TTC549 (cell line): ENCODE data around the gene CHSY3.
"Not testable (repeated sequence)": the region's sequence is repeated elsewhere in the genome, so short reads cannot be mapped to it uniquely, and the experiment has no call there.

ENCODE experiments used
- FAIRE-seq: peaks from 2 replicates; lab custom pipeline; 2012; peaks lifted over from hg19 to GRCh38; lab: Jason Lieb, UNC

CHSY3 gene

DNA sequence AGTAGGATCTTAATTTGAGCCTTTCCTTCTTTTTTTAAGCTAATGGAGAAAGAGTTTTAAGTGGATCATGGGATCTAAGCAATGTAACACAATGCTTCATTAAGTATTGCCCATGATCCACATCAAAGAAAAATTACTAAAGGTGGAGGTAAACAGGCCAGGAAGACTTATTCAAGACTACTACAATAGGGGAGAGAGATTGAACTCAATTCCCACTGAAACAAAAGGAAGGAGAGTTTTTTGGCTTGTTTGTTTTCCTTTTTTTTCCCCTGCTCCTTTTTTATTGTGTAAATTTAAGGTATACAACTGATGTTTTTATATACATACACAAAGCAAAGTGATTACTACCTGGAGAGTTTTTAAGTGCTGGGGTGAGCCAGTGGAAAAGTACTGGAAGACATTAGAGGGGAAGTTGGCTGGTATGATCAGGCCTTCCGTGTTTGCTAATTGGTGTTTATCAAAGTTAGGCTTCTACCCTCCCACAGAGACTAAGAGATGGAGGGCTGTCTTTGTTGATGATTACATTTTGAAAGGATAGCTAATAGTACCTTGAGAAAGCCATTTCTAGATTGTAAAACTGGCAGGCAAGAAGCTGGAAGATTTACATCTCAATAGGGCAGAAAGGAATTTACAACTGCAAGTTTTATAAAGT lies 262.7 kb downstream of the CHSY3 start:
- no peak for FAIRE-seq

DNA sequence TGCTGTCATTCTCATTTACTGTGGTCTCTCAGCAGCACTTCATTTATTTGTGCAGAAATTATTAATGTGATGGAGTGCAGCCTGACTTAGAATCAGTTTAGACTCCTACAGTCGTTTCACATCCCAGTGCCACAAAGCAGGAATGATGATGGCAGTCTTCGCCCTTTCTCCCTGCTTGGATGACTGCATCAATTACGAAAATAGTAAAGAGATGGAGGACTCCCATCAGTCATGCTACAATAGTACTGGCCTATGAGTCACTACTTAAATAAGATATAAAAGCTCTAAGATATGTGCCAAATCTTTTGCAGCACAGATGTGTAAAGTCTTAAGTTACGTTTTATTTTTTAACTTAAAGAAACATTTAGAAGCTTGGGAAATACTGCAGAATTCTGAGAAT lies 263.9 kb downstream of the CHSY3 start:
- FAIRE-seq, result no peak

GRCh38 chr5:130171699-130172098 lies 267.4 kb downstream of the CHSY3 start:
- FAIRE-seq, result no peak

- no peak for FAIRE-seq
These were observed 278.9 kb downstream of the CHSY3 start for GRCh38 chr5:130183115-130183514.

DNA sequence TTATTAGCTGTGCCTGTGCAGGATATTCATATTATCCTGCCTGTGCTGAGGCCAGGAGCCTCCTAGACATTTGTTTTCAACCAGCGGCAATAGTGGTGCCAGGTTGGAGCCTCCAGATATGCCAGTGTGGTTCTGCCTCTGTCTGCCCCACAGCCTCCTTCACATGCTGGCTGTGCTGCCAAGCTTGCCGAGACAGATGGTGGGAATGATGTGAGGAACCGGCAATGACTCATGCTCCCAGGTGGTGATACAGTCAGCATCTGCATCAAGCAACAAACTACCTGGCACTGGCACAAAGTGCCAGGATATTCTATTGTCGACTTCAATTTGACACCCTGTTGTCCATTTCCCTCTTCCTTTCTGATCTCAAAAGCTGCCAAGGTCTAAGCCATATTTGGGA lies 285.7 kb downstream of the CHSY3 start:
- no peak for FAIRE-seq

- FAIRE-seq, result no peak
These were observed 294.7 kb downstream of the CHSY3 start for GRCh38 chr5:130198927-130199326.

DNA sequence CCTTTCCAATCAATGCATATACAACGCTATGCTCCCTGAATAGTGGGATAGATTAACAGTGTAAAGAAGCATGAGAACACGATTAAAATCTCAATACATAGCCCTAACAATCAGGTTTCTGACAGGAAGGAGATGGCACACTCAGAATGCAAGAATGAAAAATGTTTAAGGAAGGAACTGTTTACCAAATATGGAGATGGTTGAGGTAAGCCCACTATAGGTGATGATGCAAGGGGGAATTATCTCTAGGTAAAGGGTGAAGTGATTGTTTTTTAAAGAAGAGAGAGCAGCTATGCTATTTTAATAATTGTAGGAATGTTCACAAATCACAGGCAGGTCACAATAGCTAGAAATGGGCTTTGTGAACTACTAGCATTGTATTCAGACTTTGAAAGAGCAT lies 302.4 kb downstream of the CHSY3 start:
- no peak for FAIRE-seq

DNA sequence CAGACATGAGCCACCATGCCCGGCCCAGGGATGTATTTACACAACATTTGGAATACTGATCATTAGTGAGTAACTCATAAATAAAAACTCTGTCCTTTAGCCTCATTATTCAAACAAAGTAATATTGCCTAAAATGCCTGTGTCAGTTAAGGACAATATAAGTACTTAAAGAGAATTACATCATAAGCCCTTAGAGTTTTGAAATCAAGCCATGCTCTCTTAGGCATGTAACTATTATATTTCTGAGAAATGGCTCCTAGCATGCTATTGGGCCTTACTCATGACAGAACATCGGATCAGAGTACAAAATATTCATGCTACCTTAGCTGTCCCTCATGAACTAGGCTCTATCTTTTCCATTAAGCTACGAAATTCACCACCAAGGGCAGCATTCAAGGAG lies 309.3 kb downstream of the CHSY3 start:
- FAIRE-seq, result no peak

DNA sequence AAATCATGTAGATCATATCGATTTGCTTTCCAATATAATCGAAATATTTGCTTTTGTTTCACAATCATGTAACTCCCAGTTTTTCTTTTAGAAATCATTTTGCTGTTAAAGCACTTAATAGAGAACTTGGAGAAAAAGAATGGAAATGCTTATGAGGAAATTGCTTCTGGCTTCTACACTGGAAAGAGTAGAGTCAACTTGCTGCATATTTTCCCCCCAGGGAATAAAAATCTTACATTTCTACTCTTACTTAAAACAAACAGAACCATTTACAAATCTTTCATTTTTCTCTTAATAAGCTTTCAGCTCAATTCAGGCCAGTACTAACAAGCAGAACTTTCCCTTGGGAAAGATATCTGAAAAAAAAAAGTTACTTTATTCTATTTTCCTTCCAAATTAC lies 312.0 kb downstream of the CHSY3 start:
- FAIRE-seq, result no peak

DNA sequence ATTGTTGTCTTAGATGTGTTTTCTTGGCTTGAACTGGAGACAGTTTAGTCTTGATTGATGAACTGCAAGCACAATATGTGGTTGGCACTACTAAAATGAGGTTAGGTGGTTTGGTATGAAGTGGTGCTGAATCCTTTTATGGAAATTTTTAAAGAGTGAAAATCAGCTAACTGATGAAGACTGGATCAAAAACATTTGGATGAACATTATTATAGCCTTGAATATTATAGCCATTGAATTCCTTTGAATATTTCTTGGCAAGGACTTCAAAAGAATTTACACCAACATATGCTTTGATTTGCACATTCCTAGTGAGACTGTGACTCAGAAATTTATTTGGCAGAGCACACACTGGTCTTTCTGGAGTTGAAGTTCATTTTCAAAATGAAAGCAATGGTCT lies 318.3 kb downstream of the CHSY3 start:
- FAIRE-seq, result no peak

- not testable (repeated sequence) for FAIRE-seq
These were observed 322.3 kb downstream of the CHSY3 start for GRCh38 chr5:130226556-130226955.

GRCh38 chr5:130227699-130228098 lies 323.4 kb downstream of the CHSY3 start:
- FAIRE-seq, result no peak

GRCh38 chr5:130231786-130232185 lies 327.5 kb downstream of the CHSY3 start:
- FAIRE-seq, result no peak

- no peak for FAIRE-seq
These were observed 330.6 kb downstream of the CHSY3 start for GRCh38 chr5:130234816-130235215.
